SU-DHL-6 (cell line): ENCODE measurements around the gene SORCS2.

Experiments used
- H2AFZ ChIP-seq: fragments of 200-600 bp; sonication (generic); 2 replicates; pipeline ENCODE4 v1.6.1; 2014; ENCODE audit warnings: low read depth, mild to moderate bottlenecking, moderate library complexity, mixed read lengths, antibody characterized with exemption, low read length; ENCODE audit not compliant: severe bottlenecking
- H3F3A ChIP-seq: fragments of 200-600 bp; shearing (Covaris generic); 2 replicates; pipeline ENCODE4 v1.6.0; 2016; ENCODE audit warnings: antibody characterized with exemption, mild to moderate bottlenecking; ENCODE audit not compliant: insufficient read depth
- H3K27ac ChIP-seq: fragments of 200-600 bp; sonication (generic); 2 replicates; pipeline ENCODE4 v1.5.1; 2016; ENCODE audit warnings: low read depth, mild to moderate bottlenecking, low read length, moderate library complexity, mixed read lengths
- H3K27me3 ChIP-seq: fragments of 200-600 bp; sonication (generic), shearing (Covaris generic); 2 replicates; pipeline ENCODE4 v1.6.0; 2014; ENCODE audit warnings: mild to moderate bottlenecking, low read length
- H3K36me3 ChIP-seq: fragments of 200-600 bp; sonication (generic); 2 replicates; pipeline ENCODE4 v1.6.1; 2014; ENCODE audit warnings: mild to moderate bottlenecking, low read length, mixed read lengths
- H3K4me2 ChIP-seq: fragments of 300-600, 200-600 bp; shearing (Covaris generic), sonication (generic); 2 replicates; pipeline ENCODE4 v1.6.0; 2014; ENCODE audit warnings: low read length, low read depth, mild to moderate bottlenecking; ENCODE audit not compliant: poor library complexity, severe bottlenecking
- H3K4me3 ChIP-seq: fragments of 200-600 bp; sonication (generic); 2 replicates; pipeline ENCODE4 v1.5.1; 2014; ENCODE audit warnings: antibody characterized with exemption, low read length, mild to moderate bottlenecking, mixed read lengths; ENCODE audit not compliant: insufficient read depth, poor library complexity, severe bottlenecking
- H3K79me2 ChIP-seq: fragments of 200-600 bp; sonication (generic); 2 replicates; pipeline ENCODE4 v1.6.1; 2014; ENCODE audit warnings: mild to moderate bottlenecking, low read length, moderate library complexity; ENCODE audit not compliant: insufficient read depth
- H3K9ac ChIP-seq: fragments of 200-600 bp; sonication (generic); 2 replicates; pipeline ENCODE4 v1.7.0; 2014; ENCODE audit warnings: mild to moderate bottlenecking, low read length
- H3K9me2 ChIP-seq: fragments of 200-600 bp; sonication (generic); replicated peaks from 2 replicates; pipeline ENCODE4 v1.6.1; 2014; ENCODE audit warnings: low read length; ENCODE audit not compliant: insufficient read depth
- H3K9me3 ChIP-seq: fragments of 200-600 bp; sonication (generic); 2 replicates; pipeline ENCODE4 v1.6.1; 2014; ENCODE audit warnings: low read length, mixed read lengths; ENCODE audit not compliant: insufficient read depth
- H4K20me1 ChIP-seq: fragments of 200-600 bp; sonication (generic); 2 replicates; pipeline ENCODE4 v1.6.1; 2014; ENCODE audit warnings: low read depth, mild to moderate bottlenecking, antibody characterized with exemption, low read length, moderate library complexity, mixed read lengths
- CTCF ChIP-seq: fragments of 200-600 bp; sonication (generic); IDR thresholded peaks from one replicate; pipeline ENCODE4 v1.5.1; 2017; ENCODE audit warnings: antibody characterized with exemption, mild to moderate bottlenecking, low read length, moderate library complexity; ENCODE audit not compliant: insufficient read depth, poor library complexity, severe bottlenecking
- EZH2phosphoT487 ChIP-seq: fragments of 200-600 bp; sonication (generic), shearing (Covaris generic); conservative IDR thresholded peaks from 2 replicates; pipeline ENCODE4 v1.6.1; 2018; ENCODE audit warnings: mild to moderate bottlenecking, antibody characterized with exemption, low read length, moderate library complexity, mixed read lengths

Gene SORCS2

GRCh38 chr4:7259039-7259438 is 66.7 kb downstream of the SORCS2 start:
- Histone ChIP-seq H3F3A (no peaks in the 10 kb centered on the region), H3K4me3 (no peak overlapping the region), H3K79me2 (no peaks in the 10 kb centered on the region), H3K36me3 (no peaks in the 10 kb centered on the region), H3K9ac (no peak overlapping the region), H3K9me2 (no peaks in the 10 kb centered on the region), H3K4me2 (no peak overlapping the region), H3K9me3 (no peaks in the 10 kb centered on the region), H4K20me1 (no peaks in the 10 kb centered on the region), H3K27me3 (no peaks in the 10 kb centered on the region), H3K27ac (no peak overlapping the region), H2AFZ (no peak overlapping the region)
- TF ChIP-seq CTCF (no peak), EZH2phosphoT487 (no peak)

GRCh38 chr4:7260569-7260968 is 68.2 kb downstream of the SORCS2 start:
- Histone ChIP-seq H3K79me2 (no peaks in the 10 kb centered on the region), H2AFZ (no peak overlapping the region), H4K20me1 (no peaks in the 10 kb centered on the region), H3K36me3 (no peaks in the 10 kb centered on the region), H3K27ac (no peak overlapping the region), H3K4me2 (no peak overlapping the region), H3F3A (no peaks in the 10 kb centered on the region), H3K27me3 (no peaks in the 10 kb centered on the region), H3K9me3 (no peaks in the 10 kb centered on the region), H3K4me3 (no peak overlapping the region), H3K9ac (no peak overlapping the region), H3K9me2 (no peaks in the 10 kb centered on the region)
- TF ChIP-seq EZH2phosphoT487 (no peak), CTCF (no peak)

- no peaks in the 10 kb centered on the region for H3K36me3 ChIP-seq
- H3K27me3 ChIP-seq = no peaks in the 10 kb centered on the region
- H2AFZ ChIP-seq = no peak overlapping the region
- no peaks in the 10 kb centered on the region for H3F3A ChIP-seq
- H3K9ac ChIP-seq = no peak overlapping the region
- H3K4me3 ChIP-seq = no peak overlapping the region
- TF ChIP-seq EZH2phosphoT487 (no peak), CTCF (no peak)
- H3K79me2 ChIP-seq = no peaks in the 10 kb centered on the region
- H3K27ac ChIP-seq = no peak overlapping the region
- H3K4me2 ChIP-seq = no peak overlapping the region
- H3K9me2 ChIP-seq = no peaks in the 10 kb centered on the region
- H4K20me1 ChIP-seq = no peaks in the 10 kb centered on the region
- H3K9me3 ChIP-seq = no peaks in the 10 kb centered on the region
These were observed 68.7 kb downstream of the SORCS2 start for GRCh38 chr4:7261087-7261486.
